Adrenal gland (tissue), 19 donors: ENCODE results near the gene RPL10L. TPM values are rescaled to one million over a fixed set of nuclear protein-coding genes. Genes with fewer than 3 reads are reported as not detected.

Experiments used
- DNase-seq, 7 donors: peaks; one replicate each; pipeline ENCODE4 v3.0.0-alpha.2; 2019 to 2020
- H3K27ac ChIP-seq, 5 donors: fragments of 200-600 bp; sonication (generic) in 4 of 5; 1 replicate in 3 of 5; 2 replicates in 2 of 5; pipeline versions ENCODE4 v1.5.1 to v1.8.0; 2016 to 2020; ENCODE audit warnings: mild to moderate bottlenecking in 1 of 5
- H3K27me3 ChIP-seq: fragments of 200-600 bp; 2 replicates; pipeline ENCODE4 v1.8.0; 2021
- H3K36me3 ChIP-seq, 2 donors: fragments of 200-600 bp; replicated peaks in 1 of 2; 1 replicate in 1 of 2; 2 replicates in 1 of 2; pipeline versions ENCODE4 v1.5.1 to v1.8.0; 2018 to 2022
- H3K4me1 ChIP-seq, 2 donors: fragments of 200-600 bp; replicated peaks in 1 of 2; 1 replicate in 1 of 2; 2 replicates in 1 of 2; pipeline versions ENCODE4 v1.5.1 to v1.8.0; 2018 to 2021
- H3K4me3 ChIP-seq, 4 donors: fragments of 200-600 bp; sonication (generic) in 3 of 4; one replicate each; pipeline ENCODE4 v1.5.1; 2016 to 2018
- H3K9me3 ChIP-seq, 3 donors: fragments of 200-600 bp; sonication (generic) in 1 of 3; replicated peaks in 1 of 3; 1 replicate in 2 of 3; 2 replicates in 1 of 3; pipeline versions ENCODE4 v1.5.1 to v1.8.0; 2016 to 2021
- CTCF ChIP-seq, 6 experiments: fragments of 450-650 bp in 4 of 6; fragments of 200-600 bp in 2 of 6; sonication (generic) in 1 of 6; IDR thresholded peaks; 1 replicate in 5 of 6; 2 replicates in 1 of 6; pipeline versions ENCODE4 v1.5.1 to v1.8.0; 2016 to 2021; ENCODE audit warnings: antibody characterized with exemption in 6 of 6, mild to moderate bottlenecking in 2 of 6, moderate library complexity in 1 of 6
- POLR2A ChIP-seq, 2 donors: fragments of 450-650 bp; IDR thresholded peaks; one replicate each; pipeline ENCODE4 v1.6.1; 2017; ENCODE audit warnings: antibody characterized with exemption in 2 of 2, mild to moderate bottlenecking in 2 of 2, moderate library complexity in 1 of 2
- WGBS, 4 donors: extraction: QIAGEN DNeasy Blood & Tissue Kit in 2 of 4; methylation state at CpG; one replicate each; pipeline versions ENCODE4 v1.1.5 to v1.1.7; 2013 to 2017; 5-methylcytosine and 5-hydroxymethylcytosine counted together
- intact Hi-C, 2 donors: fragments of 100-400 bp; cut with DNase I; formaldehyde crosslinking; loops; one replicate each; pipeline versions ENCODE4 v1.14.1 to v1.15.0; 2022 to 2023
- long read RNA-seq, 10 donors: library from polyadenylated mRNA in 3 of 10; unstranded in 2 of 10; stranded (forward) in 1 of 10; transcript quantifications; one replicate each; pipeline ENCODE4 v2.0.0 and lab custom pipeline, GENCODE V29; 2021 to 2026
- polyA plus RNA-seq, 3 donors: library from polyadenylated mRNA; stranded (reverse); fragments of 200-250 nt in 2 of 3; fragments of 350-450 nt in 1 of 3; fragmentation: Illumina TruSeq in 1 of 3; extraction: RNeasy Lipid Tissue Mini Kit (QIAGEN cat#74804) in 1 of 3; gene quantifications; one replicate each; pipeline ENCODE4 v1.2.3, GENCODE V29; 2013 to 2014
- total RNA-seq, 9 donors: library from RNA; depleted of rRNA in 4 of 9; stranded (reverse); fragments of >200 nt in 4 of 9; fragments of 120-200 nt in 1 of 9; fragmentation: NEBNext Ultra II Directional in 1 of 9; extraction: Animal tissue kit (Norgen Biotek cat#: 25700) in 1 of 9; gene quantifications; one replicate each; pipeline versions ENCODE4 v1.1.0 to v1.2.4, GENCODE V29; 2013 to 2023
- donor health status: healthy with polysubstance abuse.
- donor health status: Bipolar disorder and iron deficiency.
- donor health status: DM: yes; HTN: yes; CAD: no.
- donor health status: DM: no; HTN: no; CAD: no.
- donor health status: DM: no; HTN: no; CAD: no.
- donor health status: DM: yes; HTN: yes; CAD: no.

The RPL10L gene
- total RNA-seq (not detected), polyA plus RNA-seq (not detected)
- long read RNA-seq, donor 1: 0 reads
- long read RNA-seq, donor 2: 0 reads
- long read RNA-seq, donor 3: 0 reads
- long read RNA-seq, donor 4: 0 reads
- long read RNA-seq, donor 5: 0 reads
- long read RNA-seq, donor 6: 0 reads
- long read RNA-seq, donor 7: 0 reads
- long read RNA-seq, donor 8: 0 reads
- long read RNA-seq, donor 9: 0 reads
- long read RNA-seq, donor 10: 0 reads

GRCh38 chr14:46651526-46652144, at the start of gene RPL10L:
TSS of gene RPL10L (minus strand) at chr14:46651781. CDS start at chr14:46651736, 45 bp downstream.
- H3K4me3 ChIP-seq: no peak within 1 kb of the TSS
- H3K9me3 ChIP-seq: no peaks in the 10 kb centered on the region
- intact Hi-C loops: no loop called here
- WGBS, 4 donors: 88 to 94% (median 92%) methylated on average over 35 to 36 of the region's 36 CpGs
- no peak for DNase-seq
- H3K27ac ChIP-seq: no peak within 1 kb of the TSS
- H3K4me1 ChIP-seq: no peaks in the 10 kb centered on the region
- H3K27me3 ChIP-seq: no peaks in the 10 kb centered on the region
- TF ChIP-seq POLR2A (IDR thresholded peaks at IDR 0.05): no peak
- no peak for TF ChIP-seq CTCF (IDR thresholded peaks at IDR 0.05)
- H3K36me3 ChIP-seq: no peaks in the 10 kb centered on the region

DNA sequence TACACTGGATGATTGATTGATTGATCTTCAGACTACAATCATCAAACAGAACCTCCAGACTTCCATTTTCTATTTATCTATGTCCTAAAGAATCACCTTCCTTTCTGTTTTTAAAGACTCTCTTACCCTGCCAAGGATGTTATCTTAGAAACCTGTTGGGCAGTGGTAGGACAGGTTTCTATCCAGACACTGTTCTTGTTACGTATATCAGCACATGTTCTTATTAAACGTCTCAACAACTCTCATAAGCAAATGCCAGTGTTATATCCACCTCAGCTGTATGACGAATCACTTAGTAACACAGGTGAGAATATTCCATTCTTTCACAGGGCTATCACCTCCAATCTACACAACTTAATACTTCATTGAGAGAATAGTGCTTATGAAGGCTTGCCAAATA, 40.2 kb upstream of the RPL10L start:
- intact Hi-C loops: no loop called here
- H3K4me3 ChIP-seq: no peak overlapping the region
- TF ChIP-seq POLR2A (IDR thresholded peaks at IDR 0.05): no peak
- no peak for TF ChIP-seq CTCF (IDR thresholded peaks at IDR 0.05)
- no peaks in the 10 kb centered on the region for H3K36me3 ChIP-seq
- WGBS, 4 donors: 70 to 78% (median 76%) methylated on average over 3 of the region's 3 CpGs
- no peak overlapping the region for H3K27ac ChIP-seq
- no peaks in the 10 kb centered on the region for H3K27me3 ChIP-seq
- DNase-seq: no peak
- no peaks in the 10 kb centered on the region for H3K9me3 ChIP-seq
- no peaks in the 10 kb centered on the region for H3K4me1 ChIP-seq

DNA sequence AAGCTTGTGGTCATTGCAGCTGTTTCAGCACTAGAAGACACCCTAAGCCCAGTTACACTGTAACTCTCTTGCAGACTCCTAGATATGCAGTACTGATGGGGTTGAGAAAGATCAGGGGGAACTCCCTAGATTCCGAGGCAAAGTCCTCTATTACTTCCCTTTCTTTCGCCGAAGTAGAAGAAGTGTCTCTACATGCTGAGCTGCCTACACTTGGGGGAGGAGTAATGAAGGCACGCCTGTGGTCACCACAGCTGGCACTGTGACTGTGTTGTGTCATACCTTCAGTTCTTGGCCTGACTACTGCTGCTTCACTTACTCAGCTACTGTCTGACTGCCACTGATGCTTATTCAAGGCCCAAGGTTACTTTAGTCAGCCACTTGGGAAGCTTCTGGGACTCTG, 35.1 kb upstream of the RPL10L start:
- intact Hi-C loops: no loop called here
- H3K9me3 ChIP-seq: no peaks in the 10 kb centered on the region
- DNase-seq: no peak
- no peaks in the 10 kb centered on the region for H3K36me3 ChIP-seq
- no peaks in the 10 kb centered on the region for H3K27me3 ChIP-seq
- no peak overlapping the region for H3K4me3 ChIP-seq
- no peak for TF ChIP-seq POLR2A (IDR thresholded peaks at IDR 0.05)
- TF ChIP-seq CTCF (IDR thresholded peaks at IDR 0.05): no peak
- no peak overlapping the region for H3K27ac ChIP-seq
- H3K4me1 ChIP-seq: no peaks in the 10 kb centered on the region
- 85 to 100% (median 87%) methylated on average over 3 to 4 of the region's 4 CpGs for WGBS, 4 donors

- no peak for TF ChIP-seq CTCF (IDR thresholded peaks at IDR 0.05)
- no peak for TF ChIP-seq POLR2A (IDR thresholded peaks at IDR 0.05)
Measured at GRCh38 chr14:46672128-46672527, 20.5 kb upstream of the RPL10L start.

More at GRCh38 chr14:46672128-46672527, 20.5 kb upstream of the RPL10L start:
- H3K27me3 ChIP-seq: no peaks in the 10 kb centered on the region
- intact Hi-C loops: no loop called here
- 72 to 85% (median 79%) methylated on average over 3 of the region's 3 CpGs for WGBS, 4 donors
- no peak overlapping the region for H3K27ac ChIP-seq
- H3K36me3 ChIP-seq: no peaks in the 10 kb centered on the region
- no peaks in the 10 kb centered on the region for H3K9me3 ChIP-seq
- H3K4me3 ChIP-seq: no peak overlapping the region
- DNase-seq: no peak
- no peaks in the 10 kb centered on the region for H3K4me1 ChIP-seq
